ENCODE results near the gene FAM241B.

GRCh38 chr10:69676301-69676700, 46.3 kb downstream of the FAM241B start:
- TF ChIP-seq REST (IDR thresholded peaks at IDR 0.05; ENCODE audit: low read depth, low read length): no peak
- TF ChIP-seq CTCF (IDR thresholded peaks at IDR 0.05): no peak
- no peak for TF ChIP-seq NFIC (IDR thresholded peaks at IDR 0.05; ENCODE audit: borderline replicate concordance)
- no peak for TF ChIP-seq CHD2 (IDR thresholded peaks at IDR 0.05; ENCODE audit: low read length, partially characterized antibody)

Measured in SK-N-SH (cell line).